ENCODE data around the gene COL4A1. TPM values are rescaled to one million over a fixed set of nuclear protein-coding genes. Genes with fewer than 3 reads are reported as not detected.
"Not testable (repeated sequence)": the region's sequence is repeated elsewhere in the genome, so short reads cannot be mapped to it uniquely, and the experiment has no call there.

The COL4A1 gene
- total RNA-seq, 8 experiments from 2014 or later, result 1.0 to 466 (median 5.0) TPM

- no peak for ATAC-seq (replicated peaks in 6 of 8)
- Histone ChIP-seq H3K4me3 (no peak overlapping the region), H3K4me1 (replicated peaks in 1 of 2) (no peaks in the 10 kb centered on the region), H3K27ac (no peak overlapping the region)
- in situ Hi-C loops (cut with MboI; ENCODE audit: low pct_unique_long_range_greater_than_20kb in 2 of 9, low sequenced_read_pairs in 9 of 9, unreplicated experiment in 9 of 9), result no loop called here
- 82 to 100% (median 93%) methylated on average over 1 to 11 of the region's 13 CpGs; no CpG with 5 or more reads in 2 of the 10 experiments for WGBS, 10 experiments
Observed at GRCh38 chr13:110317496-110318195, 10.7 kb upstream of the COL4A1 start.

- WGBS, 10 experiments, result 94 to 100% (median 100%) methylated on average over 1 to 5 of the region's 5 CpGs; no CpG with 5 or more reads in 5 of the 10 experiments
Observed at GRCh38 chr13:110317093-110317492, 10.1 kb upstream of the COL4A1 start.

GRCh38 chr13:110316196-110316595 is 9.2 kb upstream of the COL4A1 start:
- Histone ChIP-seq H3K27ac (no peak overlapping the region), H3K4me3 (no peak overlapping the region), H3K4me1 (replicated peaks in 1 of 2) (no peaks in the 10 kb centered on the region)
- no peak for ATAC-seq (replicated peaks in 6 of 8)
- in situ Hi-C loops (cut with MboI; ENCODE audit: low pct_unique_long_range_greater_than_20kb in 2 of 9, low sequenced_read_pairs in 9 of 9, unreplicated experiment in 9 of 9), result no loop called here
- WGBS, 10 experiments, result 83 to 100% (median 100%) methylated on average over 1 to 7 of the region's 10 CpGs; no CpG with 5 or more reads in 3 of the 10 experiments

More at GRCh38 chr13:110317093-110317492, 10.1 kb upstream of the COL4A1 start:
- Histone ChIP-seq H3K27ac (no peak overlapping the region), H3K4me1 (replicated peaks in 1 of 2) (no peaks in the 10 kb centered on the region), H3K4me3 (no peak overlapping the region)
- ATAC-seq (replicated peaks in 6 of 8), result no peak
- in situ Hi-C loops (cut with MboI; ENCODE audit: low pct_unique_long_range_greater_than_20kb in 2 of 9, low sequenced_read_pairs in 9 of 9, unreplicated experiment in 9 of 9), result no loop called here

GRCh38 chr13:110314516-110315245 is 7.7 kb upstream of the COL4A1 start:
- WGBS, 10 experiments, result 80 to 100% (median 100%) methylated on average over 2 to 8 of the region's 18 CpGs; no CpG with 5 or more reads in 4 of the 10 experiments
- in situ Hi-C loops (cut with MboI; ENCODE audit: low pct_unique_long_range_greater_than_20kb in 2 of 9, low sequenced_read_pairs in 9 of 9, unreplicated experiment in 9 of 9), result no loop called here
- H3K27ac ChIP-seq, result no peak overlapping the region
- H3K4me3 ChIP-seq, result no peak overlapping the region
- no peaks in the 10 kb centered on the region for H3K4me1 ChIP-seq (replicated peaks in 1 of 2)
- ATAC-seq (replicated peaks in 6 of 8), result no peak

GRCh38 chr13:110313733-110314132 is 6.8 kb upstream of the COL4A1 start:
- H3K27ac ChIP-seq; H3K4me3 ChIP-seq; ATAC-seq (replicated peaks in 6 of 8); H3K4me1 ChIP-seq (replicated peaks in 1 of 2); in situ Hi-C loops (cut with MboI; ENCODE audit: low pct_unique_long_range_greater_than_20kb in 2 of 9, low sequenced_read_pairs in 9 of 9, unreplicated experiment in 9 of 9): not testable (repeated sequence)
- 86 to 100% (median 100%) methylated on average over 1 of the region's 16 CpGs; no CpG with 5 or more reads in 7 of the 10 experiments for WGBS, 10 experiments

- H3K4me3 ChIP-seq; in situ Hi-C loops (cut with MboI; ENCODE audit: low pct_unique_long_range_greater_than_20kb in 2 of 9, low sequenced_read_pairs in 9 of 9, unreplicated experiment in 9 of 9); ATAC-seq (replicated peaks in 6 of 8); H3K4me1 ChIP-seq (replicated peaks in 1 of 2); H3K27ac ChIP-seq: not testable (repeated sequence)
- WGBS, 10 experiments, result 82 to 95% (median 92%) methylated on average over 2 to 3 of the region's 29 CpGs; no CpG with 5 or more reads in 7 of the 10 experiments
Observed at GRCh38 chr13:110313261-110313660, 6.3 kb upstream of the COL4A1 start.

GRCh38 chr13:110312339-110313031 is 5.5 kb upstream of the COL4A1 start:
- in situ Hi-C loops (cut with MboI; ENCODE audit: low pct_unique_long_range_greater_than_20kb in 2 of 9, low sequenced_read_pairs in 9 of 9, unreplicated experiment in 9 of 9), result no loop called here
- no peak overlapping the region for H3K4me3 ChIP-seq
- whole genome bisulfite sequencing, 10 experiments, result 30 to 100% (median 84%) methylated on average over 1 to 3 of the region's 4 CpGs; no CpG with 5 or more reads in 5 of the 10 experiments
- peaks cover 2 to 4% of the 10 kb centered on the region in 2 donors for H3K4me1 ChIP-seq (replicated peaks in 1 of 2)
- no peak overlapping the region for H3K27ac ChIP-seq
- no peak for ATAC-seq (replicated peaks in 6 of 8)

- Histone ChIP-seq H3K4me1 (replicated peaks in 1 of 2) (peaks cover 2 to 4% of the 10 kb centered on the region in 2 donors), H3K27ac (no peak overlapping the region), H3K4me3 (no peak overlapping the region)
- no peak for ATAC-seq (replicated peaks in 6 of 8)
- WGBS, 10 experiments, result 69 to 93% (median 83%) methylated on average over 2 to 14 of the region's 30 CpGs
- in situ Hi-C loops (cut with MboI; ENCODE audit: low pct_unique_long_range_greater_than_20kb in 2 of 9, low sequenced_read_pairs in 9 of 9, unreplicated experiment in 9 of 9), result no loop called here
Observed at GRCh38 chr13:110311443-110312338, 4.7 kb upstream of the COL4A1 start.

- H3K27ac ChIP-seq, result no peak overlapping the region
- H3K4me3 ChIP-seq, result no peak overlapping the region
- in situ Hi-C loops (cut with MboI; ENCODE audit: low pct_unique_long_range_greater_than_20kb in 2 of 9, low sequenced_read_pairs in 9 of 9, unreplicated experiment in 9 of 9), result no loop called here
- peaks cover 5 to 9% of the 10 kb centered on the region in 2 donors for H3K4me1 ChIP-seq (replicated peaks in 1 of 2)
- ATAC-seq (replicated peaks in 6 of 8), result no peak
- 50 to 100% (median 85%) methylated on average over 1 to 8 of the region's 14 CpGs; no CpG with 5 or more reads in 1 of the 10 experiments for WGBS, 10 experiments
Observed at GRCh38 chr13:110310541-110311442, 3.8 kb upstream of the COL4A1 start.

- Histone ChIP-seq H3K4me1 (replicated peaks in 1 of 2) (peaks cover 7 to 9% of the 10 kb centered on the region in 2 donors), H3K27ac (no peak overlapping the region), H3K4me3 (no peak overlapping the region)
- in situ Hi-C loops (cut with MboI; ENCODE audit: low pct_unique_long_range_greater_than_20kb in 2 of 9, low sequenced_read_pairs in 9 of 9, unreplicated experiment in 9 of 9), result no loop called here
- 80 to 100% (median 94%) methylated on average over 1 to 6 of the region's 16 CpGs; no CpG with 5 or more reads in 1 of the 10 experiments for WGBS, 10 experiments
- ATAC-seq (replicated peaks in 6 of 8), result no peak
Observed at GRCh38 chr13:110309661-110310524, 2.9 kb upstream of the COL4A1 start.
